Breast epithelium (tissue), 4 donors: ENCODE data around the gene FRMPD4. TPM values are rescaled to one million over a fixed set of nuclear protein-coding genes. Genes with fewer than 3 reads are reported as not detected.

Experiments used
- DNase-seq, 2 donors: peaks; one replicate each; pipeline ENCODE4 v3.0.0-alpha.2; 2019; ENCODE audit warnings: low spot score in 2 of 2
- H3K27ac ChIP-seq, 2 donors: fragments of 200-600 bp; sonication (generic) in 1 of 2; one replicate each; pipeline ENCODE4 v1.5.1; 2016 to 2019; ENCODE audit warnings: mild to moderate bottlenecking in 1 of 2
- H3K27me3 ChIP-seq, 2 donors: fragments of 200-600 bp; sonication (generic) in 1 of 2; one replicate each; pipeline versions ENCODE4 v1.5.1 to v1.6.0; 2017 to 2019; ENCODE audit warnings: control low read depth in 1 of 2, mild to moderate bottlenecking in 1 of 2
- H3K36me3 ChIP-seq: fragments of 200-600 bp; one replicate; pipeline ENCODE4 v1.5.1; 2019
- H3K4me1 ChIP-seq, 2 donors: fragments of 200-600 bp; sonication (generic); one replicate each; pipeline ENCODE4 v1.5.1; 2016 to 2019; ENCODE audit warnings: control low read depth in 1 of 2
- H3K4me3 ChIP-seq, 3 donors: fragments of 200-600 bp; sonication (generic); 1 replicate in 2 of 3; 2 replicates in 1 of 3; pipeline ENCODE4 v1.5.1; 2016 to 2019; ENCODE audit warnings: mild to moderate bottlenecking in 3 of 3, moderate library complexity in 2 of 3
- H3K9me3 ChIP-seq, 2 donors: fragments of 200-600 bp; sonication (generic) in 1 of 2; one replicate each; pipeline ENCODE4 v1.5.1; 2016 to 2019; ENCODE audit warnings: control low read depth in 1 of 2
- CTCF ChIP-seq, 3 donors: fragments of 450-650 bp; IDR thresholded peaks; one replicate each; pipeline ENCODE4 v1.5.1; 2016 to 2017; ENCODE audit warnings: antibody characterized with exemption in 3 of 3, mild to moderate bottlenecking in 3 of 3, moderate library complexity in 3 of 3
- POLR2A ChIP-seq: fragments of 450-650 bp; IDR thresholded peaks from one replicate; pipeline ENCODE4 v1.6.1; 2016; ENCODE audit warnings: antibody characterized with exemption, mild to moderate bottlenecking, moderate library complexity
- POLR2AphosphoS5 ChIP-seq, 3 donors: sonication (generic); formaldehyde crosslinking; IDR thresholded peaks; one replicate each; pipeline ENCODE4 v1.6.1; 2017; ENCODE audit warnings: antibody characterized with exemption in 3 of 3
- intact Hi-C: fragments of 100-400 bp; cut with DNase I; formaldehyde crosslinking; loops from one replicate; pipeline ENCODE4 v1.15.1; 2023; ENCODE audit warnings: low total_unique reads
- total RNA-seq, 3 donors: library from RNA; depleted of rRNA; stranded (reverse); fragments of >200 nt; gene quantifications; one replicate each; pipeline ENCODE4 v1.1.0, GENCODE V29; 2016

The FRMPD4 gene
- total RNA-seq, 3 donors from 2014 or later: under 0.01 TPM

GRCh38 chrX:12329476-12329875, 191.2 kb downstream of the FRMPD4 start:
- Histone ChIP-seq H3K4me1 (no peaks in the 10 kb centered on the region), H3K27ac (no peak overlapping the region), H3K4me3 (no peak overlapping the region), H3K27me3 (peaks cover 0 to 10% of the 10 kb centered on the region in 2 donors), H3K9me3 (no peaks in the 10 kb centered on the region), H3K36me3 (no peaks in the 10 kb centered on the region)
- no peak for DNase-seq
- intact Hi-C loops: no loop called here
- TF ChIP-seq CTCF (IDR thresholded peaks at IDR 0.05) (no peak), POLR2A (no peak)

GRCh38 chrX:12330841-12331240, 192.6 kb downstream of the FRMPD4 start:
- Histone ChIP-seq H3K4me3 (no peak overlapping the region), H3K36me3 (no peaks in the 10 kb centered on the region), H3K27me3 (peaks cover 0 to 10% of the 10 kb centered on the region in 2 donors), H3K9me3 (no peaks in the 10 kb centered on the region), H3K27ac (no peak overlapping the region), H3K4me1 (no peaks in the 10 kb centered on the region)
- no peak for TF ChIP-seq CTCF (IDR thresholded peaks at IDR 0.05)
- no peak for TF ChIP-seq POLR2AphosphoS5 (IDR thresholded peaks at IDR 0.05)
- TF ChIP-seq POLR2A: no peak
- intact Hi-C loops: no loop called here
- DNase-seq: no peak

- Histone ChIP-seq H3K4me1 (no peaks in the 10 kb centered on the region), H3K36me3 (no peaks in the 10 kb centered on the region), H3K4me3 (no peak overlapping the region), H3K9me3 (no peaks in the 10 kb centered on the region), H3K27me3 (peaks cover 0 to 11% of the 10 kb centered on the region in 2 donors), H3K27ac (no peak overlapping the region)
- TF ChIP-seq CTCF (IDR thresholded peaks at IDR 0.05) (no peak), POLR2AphosphoS5 (IDR thresholded peaks at IDR 0.05) (no peak), POLR2A (no peak)
- intact Hi-C loops: no loop called here
- DNase-seq: no peak
Observed at GRCh38 chrX:12332786-12333347, 194.6 kb downstream of the FRMPD4 start.

GRCh38 chrX:12339921-12340320, 201.6 kb downstream of the FRMPD4 start:
- Histone ChIP-seq H3K9me3 (no peaks in the 10 kb centered on the region), H3K27ac (no peak overlapping the region), H3K4me1 (no peaks in the 10 kb centered on the region), H3K36me3 (no peaks in the 10 kb centered on the region), H3K4me3 (no peak overlapping the region), H3K27me3 (peaks cover 0 to 28% of the 10 kb centered on the region in 2 donors)
- DNase-seq: no peak
- intact Hi-C loops: no loop called here
- TF ChIP-seq CTCF (IDR thresholded peaks at IDR 0.05): no peak
- TF ChIP-seq POLR2A: no peak
- no peak for TF ChIP-seq POLR2AphosphoS5 (IDR thresholded peaks at IDR 0.05)

- TF ChIP-seq POLR2AphosphoS5 (IDR thresholded peaks at IDR 0.05): no peak
- no peak for TF ChIP-seq CTCF (IDR thresholded peaks at IDR 0.05)
- no peak for TF ChIP-seq POLR2A
- DNase-seq: no peak
- Histone ChIP-seq H3K27me3 (peaks cover 0 to 27% of the 10 kb centered on the region in 2 donors), H3K4me1 (no peaks in the 10 kb centered on the region), H3K36me3 (no peaks in the 10 kb centered on the region), H3K9me3 (no peaks in the 10 kb centered on the region), H3K27ac (no peak overlapping the region), H3K4me3 (no peak overlapping the region)
- intact Hi-C loops: no loop called here
Observed at GRCh38 chrX:12344954-12345353, 206.7 kb downstream of the FRMPD4 start.
